PC-3 (cell line): ENCODE results near the gene NPRL2.

Source experiments
- CTCF ChIP-seq: fragments of 300-600 bp; sonication (generic); conservative IDR thresholded peaks from 2 replicates; pipeline ENCODE4 v1.5.1; 2017; ENCODE audit warnings: antibody characterized with exemption, low read depth, mild to moderate bottlenecking, low read length
- EZH2 ChIP-seq: fragments of 300-600 bp; sonication (generic); IDR thresholded peaks from one replicate; pipeline ENCODE4 v1.6.1; 2017; ENCODE audit warnings: antibody characterized with exemption, mild to moderate bottlenecking, low read length; ENCODE audit not compliant: unreplicated experiment
- EZH2phosphoT487 ChIP-seq: fragments of 300-600 bp; sonication (generic); IDR thresholded peaks from 2 replicates; pipeline ENCODE4 v1.6.1; 2018; ENCODE audit warnings: mild to moderate bottlenecking, antibody characterized with exemption, low read length, borderline replicate concordance

DNA sequence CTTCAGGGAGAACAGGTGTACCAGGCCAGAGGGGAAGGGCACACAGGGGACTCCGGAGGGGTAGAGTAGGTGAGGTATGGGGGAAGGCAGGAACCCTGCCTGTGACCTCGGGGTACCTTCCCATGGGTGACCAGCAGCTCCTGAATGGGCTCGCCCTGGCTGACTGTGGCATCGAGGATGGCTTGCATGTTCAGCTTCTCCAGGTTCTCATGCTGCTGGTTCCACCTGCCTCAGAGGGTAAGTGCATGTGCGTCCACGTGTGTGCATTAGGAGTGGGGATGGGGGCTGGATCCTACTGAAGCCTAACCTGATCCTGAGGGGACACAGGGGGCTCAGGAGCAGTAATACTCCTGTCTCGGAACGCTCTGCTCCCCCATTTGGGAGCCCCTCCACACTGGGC, 5.6 kb downstream of the NPRL2 start:
- TF ChIP-seq CTCF (no peak), EZH2 (no peak), EZH2phosphoT487 (no peak)
